ENCODE measurements around the gene ACIN1.

The ACIN1 gene

DNA sequence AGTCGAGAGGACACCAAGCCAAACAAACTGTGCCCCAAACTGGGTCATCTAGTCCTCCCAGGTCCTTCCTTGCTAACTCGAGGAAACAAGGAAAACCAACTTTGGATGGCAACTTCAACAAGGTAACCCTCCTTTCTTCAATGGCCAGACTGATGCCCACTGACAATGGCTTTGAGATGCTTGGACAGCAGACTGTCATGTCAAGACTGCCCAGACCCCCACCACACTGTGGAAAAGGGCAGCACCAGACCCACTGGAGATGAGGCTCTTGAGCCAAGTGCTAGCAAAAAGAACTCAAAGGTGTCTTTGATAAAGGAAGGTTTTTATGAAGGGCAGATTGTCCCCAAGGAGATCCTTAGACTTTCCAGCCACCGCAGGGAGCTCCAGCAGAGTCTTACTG lies 28.6 kb downstream of the ACIN1 start:
- peaks cover 7% of the 10 kb centered on the region for H3K4me1 ChIP-seq (ENCODE audit: low read depth, poor library complexity, severe bottlenecking)
- no peak for TF ChIP-seq CTCF (conservative IDR thresholded peaks at IDR 0.05; ENCODE audit: low read depth, low read length)
- H3K27me3 ChIP-seq (ENCODE audit: insufficient read depth, low read depth), result no peaks in the 10 kb centered on the region
- no peak overlapping the region for H3K4me3 ChIP-seq (IDR thresholded peaks at IDR 0.05; ENCODE audit: insufficient read depth, low read depth, low read length)
- H2AFZ ChIP-seq (ENCODE audit: low read depth), result no peak overlapping the region
- H3K27ac ChIP-seq, result no peak overlapping the region
- H3K79me2 ChIP-seq (ENCODE audit: insufficient read depth, low read depth), result peaks cover 11% of the 10 kb centered on the region
- H3K4me2 ChIP-seq, result no peak overlapping the region
- H3K9ac ChIP-seq, result no peak overlapping the region
- H3K36me3 ChIP-seq (ENCODE audit: insufficient read depth), result no peaks in the 10 kb centered on the region; the same call in 1 of the 2 replicates
- no peaks in the 10 kb centered on the region for H4K20me1 ChIP-seq (ENCODE audit: insufficient read depth)

- Histone ChIP-seq H3K27ac (no peak overlapping the region), H4K20me1 (ENCODE audit: insufficient read depth) (no peaks in the 10 kb centered on the region)
Observed at GRCh38 chr14:23063601-23064000, 31.3 kb downstream of the ACIN1 start.

DNA sequence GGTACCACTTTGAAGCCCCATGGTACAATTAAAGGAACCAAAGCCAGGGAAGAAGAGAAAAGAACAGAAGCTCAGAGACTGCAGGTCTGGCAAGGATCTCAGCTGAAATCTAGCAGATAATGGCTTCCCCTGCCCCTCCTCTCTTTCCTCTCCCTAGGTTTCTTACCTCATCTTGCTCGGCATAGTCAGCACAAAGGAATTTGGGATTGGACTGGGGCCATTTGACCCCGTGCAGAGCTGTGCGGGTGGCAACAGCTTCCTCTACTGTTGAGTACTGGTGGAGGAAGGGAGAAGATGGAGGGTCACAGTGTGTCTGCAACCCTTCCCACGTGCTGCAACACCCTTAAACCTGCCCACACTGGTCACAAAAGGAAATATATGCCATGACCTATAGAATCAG lies 32.9 kb downstream of the ACIN1 start:
- no peaks in the 10 kb centered on the region; the same call in 1 of the 2 replicates for H3K36me3 ChIP-seq (ENCODE audit: insufficient read depth)
- no peaks in the 10 kb centered on the region for H3K4me1 ChIP-seq (ENCODE audit: low read depth, poor library complexity, severe bottlenecking)
- no peaks in the 10 kb centered on the region for H4K20me1 ChIP-seq (ENCODE audit: insufficient read depth)
- no peak for TF ChIP-seq CTCF (conservative IDR thresholded peaks at IDR 0.05; ENCODE audit: low read depth, low read length)
- no peak overlapping the region for H3K4me2 ChIP-seq
- H3K9ac ChIP-seq, result no peak overlapping the region
- H3K79me2 ChIP-seq (ENCODE audit: insufficient read depth, low read depth), result no peaks in the 10 kb centered on the region
- no peaks in the 10 kb centered on the region for H3K27me3 ChIP-seq (ENCODE audit: insufficient read depth, low read depth)
- no peak overlapping the region for H3K27ac ChIP-seq
- H3K4me3 ChIP-seq (IDR thresholded peaks at IDR 0.05; ENCODE audit: insufficient read depth, low read depth, low read length), result no peak overlapping the region
- H2AFZ ChIP-seq (ENCODE audit: low read depth), result no peak overlapping the region

More at GRCh38 chr14:23063601-23064000, 31.3 kb downstream of the ACIN1 start:
- Histone ChIP-seq H3K4me1 (ENCODE audit: low read depth, poor library complexity, severe bottlenecking) (peaks cover 1% of the 10 kb centered on the region), H3K9ac (no peak overlapping the region), H3K27me3 (ENCODE audit: insufficient read depth, low read depth) (no peaks in the 10 kb centered on the region), H3K4me2 (no peak overlapping the region), H3K79me2 (ENCODE audit: insufficient read depth, low read depth) (no peaks in the 10 kb centered on the region), H3K4me3 (IDR thresholded peaks at IDR 0.05; ENCODE audit: insufficient read depth, low read depth, low read length) (no peak overlapping the region), H3K36me3 (ENCODE audit: insufficient read depth) (no peaks in the 10 kb centered on the region; the same call in 1 of the 2 replicates), H2AFZ (ENCODE audit: low read depth) (no peak overlapping the region)
- no peak for TF ChIP-seq CTCF (conservative IDR thresholded peaks at IDR 0.05; ENCODE audit: low read depth, low read length)

DNA sequence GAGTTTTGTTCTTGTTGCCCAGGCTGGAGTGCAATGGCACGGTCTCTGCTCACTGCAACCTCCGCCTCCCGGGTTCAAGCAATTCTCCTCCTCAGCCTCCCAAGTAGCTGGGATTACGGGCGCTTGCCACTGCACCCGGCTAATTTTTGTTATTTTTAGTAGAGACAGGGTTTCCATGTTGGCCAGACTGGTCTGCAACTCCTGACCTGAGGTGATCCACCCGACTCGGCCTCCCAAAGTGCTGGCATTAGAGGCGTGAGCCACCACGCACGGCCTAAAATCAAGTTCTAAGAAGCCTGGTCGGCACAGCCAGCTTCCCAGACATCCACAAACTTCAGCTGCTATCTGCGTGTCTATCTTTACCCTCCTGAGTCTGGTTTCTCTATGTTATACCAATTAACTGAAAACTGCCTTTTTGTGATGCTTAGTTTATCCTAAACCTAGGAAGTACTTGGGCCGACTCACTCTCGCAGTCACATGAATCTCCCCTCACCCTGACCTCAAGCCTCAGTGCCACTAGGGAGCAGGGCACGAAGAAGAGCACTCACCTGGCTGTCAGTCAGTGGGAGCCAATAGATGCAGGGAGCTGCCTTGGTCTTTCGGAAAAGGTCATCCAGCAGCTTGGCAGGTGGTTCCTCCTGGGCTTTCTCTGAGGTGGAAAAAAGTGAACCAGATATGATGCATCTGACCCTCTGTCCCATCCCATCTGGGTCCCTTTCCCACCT lies 34.2 kb downstream of the ACIN1 start:
- no peaks in the 10 kb centered on the region for H3K27me3 ChIP-seq (ENCODE audit: insufficient read depth, low read depth)
- H3K79me2 ChIP-seq (ENCODE audit: insufficient read depth, low read depth), result no peaks in the 10 kb centered on the region
- no peak for TF ChIP-seq CTCF (conservative IDR thresholded peaks at IDR 0.05; ENCODE audit: low read depth, low read length)
- no peaks in the 10 kb centered on the region for H4K20me1 ChIP-seq (ENCODE audit: insufficient read depth)
- no peak overlapping the region for H3K4me2 ChIP-seq
- H3K4me3 ChIP-seq (IDR thresholded peaks at IDR 0.05; ENCODE audit: insufficient read depth, low read depth, low read length), result no peak overlapping the region
- H2AFZ ChIP-seq (ENCODE audit: low read depth), result no peak overlapping the region
- no peak overlapping the region for H3K27ac ChIP-seq
- peaks cover 6% of the 10 kb centered on the region for H3K4me1 ChIP-seq (ENCODE audit: low read depth, poor library complexity, severe bottlenecking)
- no peaks in the 10 kb centered on the region; the same call in 1 of the 2 replicates for H3K36me3 ChIP-seq (ENCODE audit: insufficient read depth)
- H3K9ac ChIP-seq, result no peak overlapping the region
